Esophagus muscularis mucosa (tissue), 3 donors: Measurements from ENCODE around the gene SPHKAP.

Experiments used
- CTCF ChIP-seq, 3 experiments: fragments of 200-600 bp in 2 of 3; fragments of 450-650 bp in 1 of 3; sonication (generic) in 2 of 3; IDR thresholded peaks; one replicate each; pipeline ENCODE4 v1.5.1; 2017 to 2019; ENCODE audit warnings: antibody characterized with exemption in 3 of 3, mild to moderate bottlenecking in 2 of 3, moderate library complexity in 1 of 3
- POLR2A ChIP-seq: fragments of 450-650 bp; IDR thresholded peaks from one replicate; pipeline ENCODE4 v1.6.1; 2017; ENCODE audit warnings: antibody characterized with exemption, moderate library complexity, mild to moderate bottlenecking, low read depth
- POLR2AphosphoS5 ChIP-seq, 2 donors: sonication (generic); formaldehyde crosslinking; IDR thresholded peaks; one replicate each; pipeline ENCODE4 v1.6.1; 2017; ENCODE audit warnings: antibody characterized with exemption in 2 of 2

GRCh38 chr2:228144961-228145360, 36.5 kb downstream of the SPHKAP start:
- TF ChIP-seq POLR2AphosphoS5 (IDR thresholded peaks at IDR 0.05) (no peak), CTCF (IDR thresholded peaks at IDR 0.05) (no peak), POLR2A (no peak)
